Measurements from ENCODE around the gene AP1G2.

- TF ChIP-seq CTCF (IDR thresholded peaks at IDR 0.05) (no peak), POLR2A (IDR thresholded peaks at IDR 0.05) (no peak)
Measured at GRCh38 chr14:23535943-23536342, 31.6 kb downstream of the AP1G2 start.

All from uterus (tissue), 2 donors.